ENCODE measurements around the gene IL11RA. TPM values are rescaled to one million over a fixed set of nuclear protein-coding genes. Genes with fewer than 3 reads are reported as not detected.

IL11RA gene
- total and polyA plus RNA-seq, 9 of the 15 experiments (the other 6 are each of a cell fraction or from before 2014, with no cell fraction given) = 0.11 to 5.8 (median 2.8) TPM

DNA sequence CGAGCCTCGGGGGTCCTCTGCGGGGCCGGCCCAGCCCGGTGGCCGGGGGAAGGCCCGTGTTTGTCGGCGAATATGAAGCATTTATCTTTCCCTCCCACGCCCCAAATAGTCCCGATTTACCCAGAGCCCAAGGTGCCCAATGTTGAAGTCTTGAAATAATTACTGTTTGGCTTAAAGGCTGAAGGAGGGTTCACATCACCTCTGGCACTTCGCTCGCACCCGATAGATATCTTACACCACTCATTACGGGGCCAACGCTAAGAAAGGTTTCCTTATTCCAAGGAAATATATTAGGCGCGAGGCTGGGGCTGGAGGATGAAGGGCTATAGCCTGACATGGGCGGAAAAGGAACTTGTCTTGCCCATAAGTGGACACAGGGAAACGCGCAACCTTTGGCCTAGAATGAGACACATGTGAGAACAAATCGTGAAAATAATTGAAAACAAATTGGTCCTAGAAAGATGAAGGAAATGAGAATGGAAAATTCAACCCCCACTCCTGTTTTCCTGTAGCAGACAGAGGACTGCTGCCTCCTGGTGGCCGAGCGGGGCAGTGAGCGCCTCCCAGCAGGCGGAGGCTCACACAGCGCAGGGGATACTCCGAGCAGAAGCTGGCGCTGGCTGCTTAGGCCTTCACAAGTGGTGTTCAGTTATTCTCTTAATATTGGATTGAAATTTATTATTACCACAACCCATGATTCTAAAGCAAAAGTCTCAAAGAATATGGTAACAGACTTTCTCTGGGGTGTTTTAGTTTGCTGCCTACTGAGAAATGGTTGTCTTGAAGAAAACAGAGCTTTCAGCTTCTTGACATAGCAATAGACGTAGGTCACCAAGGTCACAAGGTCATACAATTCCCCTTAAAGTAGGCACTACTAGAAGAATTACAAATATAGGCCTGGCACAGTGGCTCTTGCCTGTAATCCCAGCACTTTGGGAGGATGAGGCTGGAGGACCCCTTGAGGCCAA is 50.1 kb downstream of the IL11RA start (continued):
- TF ChIP-seq SRF (CRISPR knock-in tag; IDR thresholded peaks at IDR 0.05) (peak in 1 of 2 experiments; percentile 86; a peak in 2 of 4 replicates), JUND (IDR thresholded peaks at IDR 0.05; ENCODE audit: borderline replicate concordance, low read depth, low read length) (peak; percentile 37; the same call in 1 of the 2 replicates), JUND (tag; IDR thresholded peaks at IDR 0.05; ENCODE audit: borderline replicate concordance, low read depth, low read length) (no peak), EGR1 (conservative IDR thresholded peaks at IDR 0.05) (0 out of 2 replicates have a peak, but pooled peaks have one; percentile 28), ZBTB33 (CRISPR knock-in tag; IDR thresholded peaks at IDR 0.05) (no peak), RAD21 (CRISPR knock-in tag; conservative IDR thresholded peaks at IDR 0.05 in 1 of 2, IDR thresholded peaks at IDR 0.05 in 1 of 2) (peak; percentile 54 to 76)
- TF ChIP-seq, protein P1, sequence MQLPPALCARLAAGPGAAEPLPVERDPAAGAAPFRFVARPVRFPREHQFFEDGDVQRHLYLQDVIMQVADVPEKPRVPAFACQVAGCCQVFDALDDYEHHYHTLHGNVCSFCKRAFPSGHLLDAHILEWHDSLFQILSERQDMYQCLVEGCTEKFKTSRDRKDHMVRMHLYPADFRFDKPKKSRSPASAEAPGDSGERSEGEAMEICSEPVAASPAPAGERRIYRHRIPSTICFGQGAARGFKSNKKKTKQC (CRISPR knock-in tag; IDR thresholded peaks at IDR 0.05) = peak; percentile 65; the same call in 1 of the 2 replicates
